ENCODE data around the gene ARHGEF7. TPM values are rescaled to one million over a fixed set of nuclear protein-coding genes. Genes with fewer than 3 reads are reported as not detected.

ARHGEF7 gene, protein sequence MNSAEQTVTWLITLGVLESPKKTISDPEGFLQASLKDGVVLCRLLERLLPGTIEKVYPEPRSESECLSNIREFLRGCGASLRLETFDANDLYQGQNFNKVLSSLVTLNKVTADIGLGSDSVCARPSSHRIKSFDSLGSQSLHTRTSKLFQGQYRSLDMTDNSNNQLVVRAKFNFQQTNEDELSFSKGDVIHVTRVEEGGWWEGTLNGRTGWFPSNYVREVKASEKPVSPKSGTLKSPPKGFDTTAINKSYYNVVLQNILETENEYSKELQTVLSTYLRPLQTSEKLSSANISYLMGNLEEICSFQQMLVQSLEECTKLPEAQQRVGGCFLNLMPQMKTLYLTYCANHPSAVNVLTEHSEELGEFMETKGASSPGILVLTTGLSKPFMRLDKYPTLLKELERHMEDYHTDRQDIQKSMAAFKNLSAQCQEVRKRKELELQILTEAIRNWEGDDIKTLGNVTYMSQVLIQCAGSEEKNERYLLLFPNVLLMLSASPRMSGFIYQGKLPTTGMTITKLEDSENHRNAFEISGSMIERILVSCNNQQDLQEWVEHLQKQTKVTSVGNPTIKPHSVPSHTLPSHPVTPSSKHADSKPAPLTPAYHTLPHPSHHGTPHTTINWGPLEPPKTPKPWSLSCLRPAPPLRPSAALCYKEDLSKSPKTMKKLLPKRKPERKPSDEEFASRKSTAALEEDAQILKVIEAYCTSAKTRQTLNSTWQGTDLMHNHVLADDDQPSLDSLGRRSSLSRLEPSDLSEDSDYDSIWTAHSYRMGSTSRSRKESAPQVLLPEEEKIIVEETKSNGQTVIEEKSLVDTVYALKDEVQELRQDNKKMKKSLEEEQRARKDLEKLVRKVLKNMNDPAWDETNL
- 10 to 100 TPM; 67.8 to 69.7 TPM for total RNA-seq

DNA sequence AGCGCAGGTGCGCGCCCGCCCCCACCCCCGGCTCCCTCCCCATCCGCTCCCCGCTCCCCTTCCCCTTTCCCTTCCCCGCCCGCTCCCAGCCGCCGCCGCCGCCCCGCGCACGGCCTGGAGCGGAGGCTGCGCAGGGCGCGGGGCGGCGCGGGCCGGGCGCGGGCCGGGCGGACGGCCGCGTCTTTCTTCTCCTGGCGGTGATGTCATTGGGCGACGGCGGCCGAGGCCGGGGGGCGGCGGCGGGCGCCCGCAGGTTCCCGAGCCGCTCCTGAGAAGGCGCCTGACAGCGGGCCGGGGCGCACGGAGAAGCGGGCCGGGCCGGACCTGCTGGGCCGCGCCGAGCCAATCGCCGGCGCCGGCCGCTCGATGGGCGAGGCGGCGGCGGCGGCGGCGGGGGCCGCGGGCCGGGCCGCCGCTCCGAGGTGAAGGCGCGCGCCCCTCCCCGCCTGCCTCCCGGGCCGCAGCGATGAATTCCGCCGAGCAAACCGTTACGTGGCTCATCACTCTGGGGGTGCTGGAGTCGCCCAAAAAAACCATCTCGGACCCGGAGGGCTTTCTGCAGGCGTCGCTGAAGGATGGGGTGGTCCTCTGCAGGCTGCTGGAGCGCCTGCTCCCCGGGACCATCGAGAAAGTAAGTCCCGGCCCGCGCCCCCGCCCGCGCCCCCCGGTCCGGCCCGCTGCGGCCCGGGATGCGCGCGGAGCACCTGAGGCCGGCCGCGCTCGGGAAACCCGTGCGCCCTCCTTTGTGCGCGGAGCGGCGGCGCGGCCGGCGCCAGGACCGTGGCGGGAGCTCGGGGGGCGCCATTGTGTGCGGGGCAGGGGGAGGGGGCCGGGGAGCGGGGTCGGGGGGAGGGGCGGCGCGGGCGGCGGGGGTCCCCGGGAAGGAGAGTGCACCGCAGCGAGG, at the start of gene ARHGEF7:
Gene ARHGEF7 (plus strand): TSS at position 250 of the 904 bp plus-strand sequence. CDS start 217 bp downstream, at position 467.

DNA sequence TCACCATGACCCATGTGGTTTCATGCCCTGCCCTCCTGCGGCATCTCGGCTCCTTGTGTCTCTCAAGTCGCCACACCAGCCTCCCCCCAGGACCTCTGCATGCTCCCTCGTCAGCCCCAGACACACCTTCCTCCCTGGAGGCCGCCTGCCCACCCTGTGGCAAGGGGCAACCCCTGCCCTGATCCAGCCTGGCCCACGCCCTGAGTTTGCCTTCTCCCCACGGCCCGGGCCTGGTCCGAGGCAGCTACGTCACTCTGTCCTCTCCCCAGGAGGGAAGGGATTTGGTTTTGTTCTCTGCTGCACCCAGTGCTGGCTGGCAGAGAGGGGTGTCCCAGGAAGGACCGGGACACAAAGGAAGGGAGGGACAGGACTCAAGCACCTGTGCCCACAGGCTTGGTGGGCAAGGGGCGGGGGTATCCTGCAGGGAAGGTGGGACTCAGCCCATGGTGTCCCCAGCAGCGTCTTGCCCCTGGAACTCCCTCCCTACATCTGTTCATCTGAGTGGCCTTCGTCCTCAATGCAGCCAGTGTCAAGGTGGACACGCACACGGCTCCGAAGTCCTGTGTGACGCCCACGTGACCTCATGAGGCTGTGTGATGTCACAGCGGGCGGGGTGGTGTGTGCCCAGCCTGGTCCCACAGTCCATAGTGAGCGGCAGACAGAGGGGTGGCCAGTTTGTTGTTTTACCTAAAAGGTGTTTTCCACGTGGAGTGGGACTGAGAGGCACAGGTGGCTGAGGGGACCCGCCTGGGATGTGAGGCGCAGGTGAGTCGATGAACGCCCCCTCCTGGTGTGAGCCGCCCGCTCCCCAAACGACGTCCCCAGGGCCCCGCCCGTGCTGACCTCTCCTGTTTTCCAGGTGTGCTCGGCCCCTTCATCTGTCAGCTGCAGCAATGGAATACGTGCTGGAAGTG, 205.1 kb downstream of the ARHGEF7 start, which contains the start of gene TEX29:
Gene TEX29 (plus strand): TSS at position 645 of the 914 bp plus-strand sequence. CDS start 249 bp downstream, at position 894.

Other genes starting within 250 kb of the ARHGEF7 start
- 100 to 1,000 TPM; 109 to 114 TPM for gene ANKRD10, start 200.2 kb upstream of the ARHGEF7 start, total RNA-seq
- gene TEX29, start 205.3 kb downstream of the ARHGEF7 start, total RNA-seq = under 1 TPM in 1 of 2 experiments, not detected in 1; 0.50 TPM